Fibroblast of pulmonary artery (primary cell): ENCODE measurements around the gene ULBP1.
"Not testable (repeated sequence)": the region's sequence is repeated elsewhere in the genome, so short reads cannot be mapped to it uniquely, and the experiment has no call there.

Source experiments
- DNase-seq: peaks from one replicate; pipeline ENCODE4 v3.0.0-alpha.2; 2010; ENCODE audit warnings: low read depth
- H3K4me3 ChIP-seq: replicated peaks from 2 replicates; pipeline ENCODE4 v1.5.1; 2011; ENCODE audit warnings: low read depth, mild to moderate bottlenecking, control low read depth, low read length, moderate library complexity
- CTCF ChIP-seq: IDR thresholded peaks from 2 replicates; pipeline ENCODE4 v1.5.1; 2011; ENCODE audit warnings: mild to moderate bottlenecking, control low read depth, low read length, inconsistent platforms; ENCODE audit errors: missing control alignments

ULBP1 gene

GRCh38 chr6:150018846-150019580, 55.3 kb downstream of the ULBP1 start:
- no peak for DNase-seq
- H3K4me3 ChIP-seq = no peak overlapping the region
- no peak for TF ChIP-seq CTCF

DNA sequence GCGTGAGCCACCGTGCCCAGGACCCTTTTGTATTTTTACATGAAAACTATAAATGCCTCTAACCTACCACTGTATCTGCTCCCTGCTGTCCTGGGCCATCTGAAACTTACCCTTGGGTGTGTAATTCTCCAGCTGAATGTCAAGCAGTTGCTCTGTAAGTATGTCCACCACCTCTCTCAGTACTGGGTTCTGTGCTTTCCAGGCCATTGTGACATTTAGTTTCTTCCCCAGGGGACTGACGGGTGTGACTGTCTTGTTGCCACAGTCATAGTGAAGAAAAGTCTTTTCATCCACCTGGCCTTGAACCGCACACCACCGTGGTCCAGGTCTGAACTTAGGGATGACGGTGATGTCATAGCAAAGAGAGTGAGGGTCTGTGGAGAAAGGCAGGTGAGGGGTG, 58.1 kb downstream of the ULBP1 start:
- DNase-seq, H3K4me3 ChIP-seq: not testable (repeated sequence)
